ENCODE data around the gene ZNF888.
"Not testable (repeated sequence)": the region's sequence is repeated elsewhere in the genome, so short reads cannot be mapped to it uniquely, and the experiment has no call there.

Gene ZNF888

DNA sequence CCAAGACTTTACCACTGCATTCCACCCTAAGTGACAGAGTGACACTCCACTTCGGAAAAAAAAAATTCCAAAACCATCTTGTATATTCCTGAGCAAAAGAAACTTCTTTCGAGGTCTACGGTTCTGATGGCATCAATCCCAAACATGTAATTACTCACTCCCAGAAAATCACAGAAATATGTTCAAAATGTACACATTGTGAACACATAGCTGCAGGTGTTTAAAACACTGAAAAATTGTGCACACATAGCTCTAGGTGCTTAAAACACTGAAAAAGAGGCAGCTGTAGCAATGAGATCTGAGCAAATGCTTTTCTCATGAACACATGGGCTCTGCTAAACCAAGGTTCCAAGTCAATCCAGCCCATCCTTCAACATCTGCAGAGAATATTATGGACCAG lies 51.8 kb downstream of the ZNF888 start:
- TF ChIP-seq, protein P1, sequence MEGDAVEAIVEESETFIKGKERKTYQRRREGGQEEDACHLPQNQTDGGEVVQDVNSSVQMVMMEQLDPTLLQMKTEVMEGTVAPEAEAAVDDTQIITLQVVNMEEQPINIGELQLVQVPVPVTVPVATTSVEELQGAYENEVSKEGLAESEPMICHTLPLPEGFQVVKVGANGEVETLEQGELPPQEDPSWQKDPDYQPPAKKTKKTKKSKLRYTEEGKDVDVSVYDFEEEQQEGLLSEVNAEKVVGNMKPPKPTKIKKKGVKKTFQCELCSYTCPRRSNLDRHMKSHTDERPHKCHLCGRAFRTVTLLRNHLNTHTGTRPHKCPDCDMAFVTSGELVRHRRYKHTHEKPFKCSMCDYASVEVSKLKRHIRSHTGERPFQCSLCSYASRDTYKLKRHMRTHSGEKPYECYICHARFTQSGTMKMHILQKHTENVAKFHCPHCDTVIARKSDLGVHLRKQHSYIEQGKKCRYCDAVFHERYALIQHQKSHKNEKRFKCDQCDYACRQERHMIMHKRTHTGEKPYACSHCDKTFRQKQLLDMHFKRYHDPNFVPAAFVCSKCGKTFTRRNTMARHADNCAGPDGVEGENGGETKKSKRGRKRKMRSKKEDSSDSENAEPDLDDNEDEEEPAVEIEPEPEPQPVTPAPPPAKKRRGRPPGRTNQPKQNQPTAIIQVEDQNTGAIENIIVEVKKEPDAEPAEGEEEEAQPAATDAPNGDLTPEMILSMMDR (IDR thresholded peaks at IDR 0.05; ENCODE audit: low read depth, low read length): no peak
- no peak for DNase-seq (ENCODE audit: extremely low read depth, low read depth)

DNA sequence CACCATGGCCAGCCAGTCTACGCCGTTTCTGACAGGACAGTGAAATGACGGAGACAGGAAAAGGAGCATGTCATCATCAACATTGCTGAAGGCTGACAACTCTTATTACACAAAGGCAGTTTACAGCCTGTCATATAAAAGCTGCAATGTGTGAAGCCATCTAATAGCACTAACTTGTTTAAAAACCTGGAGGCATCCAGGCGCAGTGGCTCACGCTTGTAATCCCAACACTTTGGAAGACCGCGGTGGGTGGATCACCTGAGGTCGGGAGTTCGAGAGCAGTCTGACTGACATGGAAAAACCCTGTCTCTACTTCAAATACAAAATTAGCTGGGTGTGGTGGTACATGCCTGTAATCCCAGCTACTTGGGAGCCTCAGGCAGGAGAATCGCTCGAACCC lies 55.2 kb downstream of the ZNF888 start:
- not testable (repeated sequence) for DNase-seq (ENCODE audit: extremely low read depth, low read depth)

DNA sequence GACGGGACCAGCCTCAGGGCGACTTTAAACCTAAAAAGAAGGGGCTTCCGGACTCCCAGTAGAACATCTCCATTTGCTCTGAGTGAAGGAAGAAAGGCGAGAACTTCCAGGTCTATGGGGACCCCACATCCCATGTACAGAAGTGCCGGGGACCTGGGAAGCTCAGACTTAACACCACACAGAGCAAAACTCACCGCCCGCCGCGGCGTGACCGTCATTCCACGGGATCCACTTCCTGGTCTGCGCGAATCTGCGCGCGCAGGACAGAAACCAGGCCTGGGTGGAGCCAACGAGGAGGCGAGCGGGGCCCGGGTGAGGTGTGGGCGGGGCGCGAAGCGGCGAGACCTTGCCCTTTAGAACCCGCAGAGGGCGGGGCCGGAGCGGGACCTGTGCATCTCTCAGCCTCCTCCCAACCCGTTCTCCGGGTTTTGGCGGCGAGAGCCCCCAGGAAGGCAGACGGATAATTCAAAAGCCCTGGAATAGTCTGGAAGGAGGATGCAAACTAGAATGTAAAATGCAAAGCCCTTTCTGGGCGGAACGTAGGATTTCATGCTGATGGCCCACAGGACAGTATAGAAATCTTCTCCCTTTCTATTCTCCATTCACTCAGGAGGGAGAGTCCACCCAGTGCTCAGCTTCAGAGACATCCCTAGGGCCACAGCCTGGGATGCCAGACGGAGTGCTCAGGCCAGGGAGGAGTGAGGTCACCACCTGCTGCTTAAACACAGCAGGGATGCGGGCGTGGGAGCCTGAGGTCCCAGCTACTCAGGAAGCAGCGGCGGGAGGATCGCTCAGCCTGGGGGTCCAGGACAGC lies 65.6 kb downstream of the ZNF888 start, which contains the start of gene ZNF468:
Gene ZNF468, minus strand, starts transcription at position 242 of the 814 bp plus-strand sequence. CDS start 3,347 bp downstream, outside the sequence.
- DNase-seq (ENCODE audit: extremely low read depth, low read depth): peak; percentile 16

DNA sequence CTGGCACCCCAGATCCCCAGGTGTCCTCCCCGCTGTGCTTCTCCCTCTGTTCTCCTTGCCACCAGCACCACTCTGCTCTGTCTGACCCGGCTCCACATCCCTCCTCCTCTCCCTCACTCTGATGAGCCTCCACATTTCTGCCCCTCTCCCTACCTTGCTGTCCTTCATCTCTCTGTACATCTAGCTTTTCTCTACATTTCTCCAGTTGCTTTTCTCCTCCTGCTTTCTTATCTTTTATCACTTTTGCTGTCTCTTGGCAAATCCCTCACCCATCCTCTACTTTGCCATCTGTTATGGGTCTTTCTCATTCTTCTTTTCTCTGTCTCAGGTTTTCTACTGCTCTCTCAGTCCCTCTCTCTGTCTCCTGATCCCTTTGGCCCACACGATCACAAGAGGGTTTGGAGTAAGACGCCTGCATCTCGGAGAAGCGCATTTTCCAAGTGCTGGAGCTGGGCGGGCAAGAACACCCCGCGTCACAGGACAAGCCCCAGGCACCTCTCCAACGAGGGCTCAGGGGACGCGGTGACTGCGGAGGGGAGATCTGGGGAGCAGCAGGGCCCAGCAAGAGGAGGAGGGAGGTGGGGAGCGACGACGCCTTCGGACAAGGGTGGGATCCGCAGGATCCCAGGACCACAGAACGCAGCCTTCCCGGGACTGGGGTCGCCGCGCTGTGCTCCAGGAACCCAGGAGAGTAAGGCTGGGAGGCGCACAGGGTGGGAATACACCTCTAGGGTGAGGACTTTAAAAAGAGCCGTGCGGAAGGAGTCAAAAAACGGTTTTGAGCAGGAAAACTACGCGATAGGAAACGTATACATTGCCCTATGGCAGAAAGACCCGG lies 66.5 kb downstream of the ZNF888 start:
- not testable (repeated sequence) for DNase-seq (ENCODE audit: extremely low read depth, low read depth)
